HuH-7.5 (cell line): ENCODE measurements around the gene EPB41L2.
"Not testable (repeated sequence)": the region's sequence is repeated elsewhere in the genome, so short reads cannot be mapped to it uniquely, and the experiment has no call there.

Experiments used
- DNase-seq: peaks from one replicate; pipeline ENCODE4 v3.0.0; 2011; ENCODE audit warnings: low spot score

Gene EPB41L2

DNA sequence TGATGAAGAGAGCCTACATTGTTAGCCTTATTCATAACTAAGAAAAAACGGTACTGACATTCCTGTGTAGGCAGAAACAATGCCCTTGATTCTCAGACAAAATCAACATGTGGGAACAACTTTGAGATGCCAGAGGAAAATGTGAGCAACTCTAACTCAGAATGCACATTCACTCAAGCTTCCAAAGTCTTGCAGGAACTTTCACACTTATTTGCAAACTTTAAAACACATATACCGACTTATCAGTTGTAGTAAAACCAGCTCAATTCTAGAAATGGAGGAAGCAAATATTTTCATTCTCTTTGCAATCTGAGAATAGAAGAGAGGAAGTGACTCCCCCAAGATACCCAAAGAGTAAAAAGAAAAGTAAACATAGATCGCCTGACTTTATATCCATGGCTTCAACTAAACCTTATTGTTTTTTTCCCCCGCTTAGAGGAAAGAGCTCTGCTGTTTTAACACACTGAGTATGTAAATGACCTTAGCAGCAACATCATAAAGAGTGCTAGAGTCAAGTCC, 117.6 kb downstream of the EPB41L2 start:
- no peak for DNase-seq

DNA sequence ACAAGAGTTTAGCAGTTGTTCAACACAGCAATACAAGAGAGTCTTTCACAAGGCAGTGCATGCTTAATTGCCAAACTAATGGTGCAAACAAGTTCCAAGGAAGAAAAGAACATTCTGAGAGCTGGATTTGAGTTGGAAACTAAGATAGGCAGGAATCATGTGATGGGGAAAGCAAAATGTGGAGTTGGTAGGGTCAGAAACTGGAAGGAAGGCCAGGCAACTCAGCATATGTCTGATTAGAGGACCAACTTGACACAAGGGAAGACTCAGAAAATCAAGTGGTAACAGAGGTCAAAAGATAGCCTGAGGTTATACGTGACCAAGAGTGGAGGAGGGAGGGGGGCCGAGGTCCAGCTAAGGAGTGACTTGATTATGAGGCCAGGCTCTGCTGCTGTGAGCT, 118.6 kb downstream of the EPB41L2 start:
- DNase-seq = no peak

DNA sequence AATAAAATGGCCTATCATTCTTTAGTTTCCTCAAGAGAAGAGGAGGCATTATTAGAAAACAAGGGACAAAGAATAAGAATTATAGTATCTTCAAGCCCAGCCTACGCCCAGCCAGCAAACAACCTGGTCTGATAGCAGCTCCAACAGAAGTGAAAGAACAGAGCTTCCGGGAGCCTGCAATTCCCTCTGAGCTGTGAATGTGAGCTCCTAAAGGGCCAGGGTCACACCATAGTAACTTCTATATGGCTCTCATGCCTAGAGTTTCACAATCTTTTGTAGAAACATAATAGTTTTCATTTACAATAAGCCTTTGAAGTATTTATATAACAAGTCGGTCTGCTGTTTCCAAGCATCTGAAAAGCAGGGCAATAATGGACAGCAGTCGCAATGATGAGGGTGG, 119.3 kb downstream of the EPB41L2 start:
- no peak for DNase-seq

DNA sequence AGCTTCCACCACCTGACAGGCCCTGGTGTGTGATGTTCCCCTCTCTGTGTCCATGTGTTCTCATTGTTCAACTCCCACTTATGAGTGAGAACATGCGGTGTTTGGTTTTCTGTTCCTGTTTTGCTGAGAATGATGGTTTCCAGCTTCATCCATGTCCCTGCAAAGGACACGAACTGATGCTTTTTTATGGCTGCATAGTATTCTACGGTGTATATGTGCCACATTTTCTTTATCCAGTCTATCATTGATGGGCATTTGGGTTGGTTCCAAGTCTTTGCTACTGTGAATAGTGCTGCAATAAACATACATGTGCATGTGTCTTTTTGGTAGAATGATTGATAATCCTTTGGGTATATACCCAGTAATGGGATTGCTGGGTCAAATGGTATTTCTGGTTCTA, 120.3 kb downstream of the EPB41L2 start:
- DNase-seq = not testable (repeated sequence)

DNA sequence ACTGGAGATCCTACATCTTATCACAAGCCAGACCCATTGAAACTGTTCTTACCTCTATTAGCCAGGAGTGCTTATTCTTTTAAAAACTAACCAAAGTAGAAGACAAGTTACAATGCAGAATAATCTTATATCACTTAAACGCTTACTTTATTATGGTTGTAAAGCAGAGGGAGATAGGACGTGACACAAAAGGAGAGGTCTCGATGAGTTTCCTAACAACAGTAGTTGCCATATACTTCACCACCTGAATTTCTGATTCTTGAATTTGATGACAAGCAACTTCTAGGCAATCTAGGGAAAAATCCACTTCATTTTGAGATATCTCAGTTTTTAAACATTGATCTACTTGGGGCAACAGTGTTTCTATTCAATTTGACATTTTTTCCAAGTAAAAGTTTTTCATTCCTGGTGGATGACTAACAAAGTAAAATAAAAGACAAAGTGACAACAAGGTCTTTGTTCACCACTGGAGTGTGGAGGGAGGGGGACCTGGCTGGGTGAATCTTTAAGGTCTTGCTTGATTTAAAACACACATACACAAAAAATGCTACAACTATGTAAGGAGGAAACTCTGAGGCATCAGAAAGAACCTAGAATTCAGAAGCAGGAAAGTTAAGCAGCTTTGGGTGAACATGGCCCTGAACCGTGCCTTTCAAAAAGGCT, 125.0 kb downstream of the EPB41L2 start:
- DNase-seq = no peak

DNA sequence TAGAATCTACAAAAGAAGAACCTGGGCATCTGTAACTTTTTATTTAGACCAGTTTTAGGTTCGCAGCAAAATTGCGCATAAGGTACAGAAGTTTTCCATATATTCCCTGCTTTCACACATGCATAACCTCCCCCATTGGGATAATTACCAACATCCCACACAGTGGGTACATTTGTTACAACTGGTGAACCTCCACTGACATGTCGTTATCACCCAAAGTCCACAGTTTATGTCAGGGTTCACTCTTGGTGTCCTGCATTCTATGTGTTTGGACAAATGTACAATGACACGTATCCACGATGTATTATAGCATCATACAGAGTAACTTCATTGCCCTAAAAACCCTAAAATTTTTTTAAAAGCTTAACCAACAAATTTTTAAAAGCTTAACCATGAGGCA, 126.1 kb downstream of the EPB41L2 start:
- DNase-seq = no peak

DNA sequence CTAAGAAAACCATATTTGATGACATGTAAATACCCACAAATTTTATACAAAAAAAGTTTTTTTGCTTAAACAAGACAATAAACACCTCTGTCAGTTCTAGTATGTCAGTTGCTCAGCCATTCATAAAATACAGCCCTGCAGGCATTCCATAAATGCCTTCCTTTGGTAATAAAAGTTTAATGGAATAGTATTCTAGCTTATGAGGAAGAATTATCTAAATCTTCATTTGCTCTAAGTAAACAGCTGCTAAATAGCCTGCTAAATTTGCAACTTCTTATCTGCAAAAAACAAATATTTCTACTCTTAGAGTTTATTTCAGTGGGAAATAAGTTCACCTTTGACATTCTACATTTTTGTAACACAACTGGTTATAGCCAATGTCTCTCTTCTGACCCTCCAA, 127.1 kb downstream of the EPB41L2 start:
- DNase-seq = no peak

DNA sequence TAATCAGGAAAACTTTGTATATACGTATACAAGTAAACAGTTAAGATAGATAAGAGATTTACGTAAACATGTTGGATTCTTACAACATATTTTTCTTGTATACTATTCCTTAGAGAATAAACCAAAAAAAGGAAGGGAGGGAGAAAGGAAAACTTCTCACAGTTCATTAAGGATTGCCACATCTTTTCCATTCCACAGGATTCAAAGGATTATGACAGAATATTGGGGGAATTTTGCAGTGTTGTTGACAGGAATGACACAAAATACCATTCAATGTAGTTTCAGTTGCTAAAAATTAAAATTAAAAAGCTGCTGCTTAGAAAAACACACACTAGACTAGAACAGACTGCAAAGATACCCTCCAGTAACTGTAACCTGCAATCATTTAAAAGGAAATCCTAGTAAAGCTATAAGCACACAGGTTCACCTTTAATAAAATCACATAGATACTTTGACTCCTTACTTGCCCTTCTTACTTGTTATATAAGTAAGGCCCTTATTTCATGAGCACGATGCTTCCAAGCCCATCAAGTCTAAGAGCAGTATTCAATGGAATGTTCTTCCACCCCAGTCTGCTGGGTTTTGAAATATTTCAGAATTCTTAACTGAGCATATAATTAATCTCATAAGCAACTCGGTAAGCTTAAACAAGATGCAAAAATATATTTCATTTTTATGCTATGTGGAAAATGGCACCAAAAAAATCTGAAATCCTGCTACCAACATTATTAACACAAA, 128.0 kb downstream of the EPB41L2 start:
- no peak for DNase-seq

DNA sequence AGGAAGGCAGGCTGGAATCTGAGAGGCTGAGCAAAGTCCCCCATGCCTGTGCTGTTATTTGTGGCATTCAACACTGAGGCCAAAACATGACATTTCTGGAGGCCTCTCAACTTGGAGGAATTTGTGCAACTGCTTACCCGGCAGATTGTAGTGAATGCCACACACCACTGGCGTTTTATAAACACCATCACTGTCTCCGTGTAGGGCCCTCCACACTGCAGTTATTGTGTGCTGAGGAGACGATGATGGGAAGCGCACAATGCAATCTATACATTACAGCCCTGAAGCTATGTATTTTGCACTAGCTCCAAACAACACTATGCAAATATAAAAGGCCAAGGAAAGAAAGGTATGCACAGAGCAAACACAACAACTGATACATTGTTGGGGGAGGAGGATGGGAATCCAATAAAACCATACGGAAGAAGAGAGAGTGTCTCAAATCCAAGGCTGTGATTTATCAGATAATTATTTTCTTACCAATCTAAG, 129.3 kb downstream of the EPB41L2 start:
- no peak for DNase-seq

DNA sequence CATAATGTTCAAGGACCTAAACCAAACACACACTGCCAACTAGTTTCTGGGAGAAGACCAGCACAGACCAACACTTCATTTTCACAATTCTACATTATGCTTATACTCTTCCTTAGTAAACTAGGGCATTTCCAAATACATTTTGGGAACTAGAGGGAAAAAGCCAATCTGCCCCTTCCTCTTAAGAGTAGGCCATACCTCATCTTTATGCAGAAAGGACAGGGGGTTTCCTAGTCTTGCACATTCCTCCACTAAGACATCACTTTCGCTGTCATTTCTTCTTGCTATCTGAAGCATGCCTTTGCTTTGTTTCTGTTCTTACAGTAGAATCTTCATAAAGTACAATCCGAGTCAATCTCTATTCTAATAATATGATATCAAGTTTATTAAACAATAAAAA, 130.1 kb downstream of the EPB41L2 start:
- DNase-seq = no peak

DNA sequence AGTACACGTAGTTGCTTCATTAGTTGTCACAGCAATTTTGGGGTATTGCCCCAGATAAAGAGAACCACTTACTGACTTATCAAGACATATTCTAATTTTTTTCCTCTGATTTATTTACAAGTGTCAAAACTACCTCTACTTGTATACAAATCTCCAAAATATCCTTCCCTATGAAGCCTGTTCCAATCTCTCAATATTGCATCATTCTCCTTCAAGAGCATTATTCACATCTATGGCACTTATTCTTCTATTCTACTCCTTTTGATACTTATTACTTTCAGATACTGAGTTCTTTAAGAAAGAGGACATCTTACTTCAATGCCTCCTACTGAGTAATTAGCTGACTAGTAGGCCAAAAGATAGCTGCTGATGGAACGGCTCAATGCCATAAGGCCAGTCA, 130.6 kb downstream of the EPB41L2 start:
- no peak for DNase-seq

DNA sequence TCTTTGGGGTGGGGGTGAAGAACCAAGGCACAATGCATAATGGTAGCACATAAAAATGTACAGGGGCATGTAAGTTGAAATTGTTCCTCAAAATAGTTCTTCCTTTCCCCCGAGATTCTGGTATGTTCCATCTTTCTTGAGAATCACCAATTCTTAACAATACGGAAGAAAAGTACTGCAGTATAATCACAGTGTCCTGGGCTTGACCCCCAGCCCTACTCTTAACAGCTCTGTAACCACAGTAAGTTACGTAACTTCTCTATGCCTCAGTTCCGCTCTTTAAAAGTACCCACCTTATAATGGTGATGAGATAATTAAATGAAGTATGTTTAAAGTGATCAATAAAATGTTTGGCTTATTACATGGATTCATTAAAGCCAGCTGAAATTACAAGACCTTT, 131.4 kb downstream of the EPB41L2 start:
- DNase-seq = no peak

DNA sequence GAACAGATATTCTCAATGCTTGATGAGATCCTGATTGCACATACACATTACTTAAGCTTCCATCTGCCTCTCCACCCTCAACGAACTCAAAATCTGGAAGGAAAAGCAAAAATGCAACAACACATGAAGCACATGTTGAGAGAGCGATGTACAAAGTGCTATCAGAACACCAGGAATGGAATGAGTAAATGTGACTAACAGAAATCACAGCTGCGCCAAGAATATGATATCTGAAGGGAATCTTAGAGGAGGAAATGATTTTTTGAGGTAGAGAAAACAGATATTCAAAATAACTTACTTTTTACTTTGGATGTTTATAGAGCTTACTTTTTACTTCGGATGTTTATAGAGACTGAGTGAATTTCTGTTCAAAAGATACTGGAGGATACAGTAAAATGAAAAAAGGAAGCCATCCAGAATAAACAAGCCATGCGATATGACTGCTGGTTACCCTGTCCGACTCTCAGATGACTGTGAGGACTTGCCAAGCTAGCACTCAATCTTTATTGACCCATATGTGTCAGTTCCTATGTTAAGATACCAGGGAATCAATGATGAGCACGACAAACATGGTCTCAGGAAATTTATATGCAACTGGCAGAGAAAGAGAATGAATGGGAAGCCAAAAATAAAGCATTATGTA, 133.9 kb downstream of the EPB41L2 start:
- no peak for DNase-seq

DNA sequence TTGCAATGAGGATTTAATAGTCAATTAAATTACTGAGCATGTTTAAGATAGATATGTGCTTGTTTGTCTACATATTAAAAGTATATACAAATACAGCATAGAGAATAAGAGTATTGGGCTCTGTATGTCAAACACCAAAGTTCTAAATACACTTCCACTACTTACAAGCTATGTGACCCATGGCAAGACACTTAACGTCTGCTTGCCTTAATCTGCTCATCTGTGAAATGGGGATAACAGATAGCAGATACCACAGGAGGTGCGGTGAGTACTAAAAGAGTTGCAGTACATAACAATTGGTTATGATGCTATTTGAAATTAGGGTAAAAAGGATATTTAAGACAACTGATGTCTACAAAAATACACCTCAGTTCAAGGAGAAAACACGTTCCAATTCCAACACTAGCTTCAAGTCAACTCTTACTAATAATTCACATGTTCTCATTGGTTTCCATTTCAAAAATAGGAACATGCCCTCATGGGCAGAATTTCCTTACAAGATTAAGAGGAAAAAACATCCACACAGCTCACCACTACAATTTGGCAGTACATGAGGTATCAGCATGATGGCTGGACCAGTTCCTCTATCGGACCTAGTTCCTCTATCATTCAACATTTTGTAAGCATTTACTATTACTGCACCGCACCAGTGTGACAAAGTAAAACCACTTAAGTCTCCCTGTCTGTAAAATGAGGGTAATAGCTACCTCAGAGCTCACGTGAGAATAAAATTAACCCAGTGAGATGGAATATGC, 134.7 kb downstream of the EPB41L2 start:
- no peak for DNase-seq

DNA sequence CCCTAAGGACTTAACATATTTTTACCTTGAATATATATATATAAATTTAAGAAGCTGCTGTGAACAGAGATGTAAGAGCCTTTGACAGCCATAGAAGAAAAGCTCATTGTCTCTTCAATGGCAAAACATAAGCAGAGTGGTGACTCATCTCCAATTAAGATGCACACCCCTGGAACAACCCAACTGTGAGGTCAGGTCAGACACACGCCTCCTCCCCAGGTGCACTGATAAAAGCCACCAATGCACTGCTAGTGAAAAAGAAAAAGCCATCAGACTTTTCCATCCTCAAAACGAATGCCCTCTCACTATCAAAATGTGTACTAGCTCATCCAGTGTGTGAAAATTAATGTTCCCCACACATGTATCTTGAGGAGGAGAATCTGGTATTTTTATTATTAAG, 135.7 kb downstream of the EPB41L2 start:
- DNase-seq = no peak

DNA sequence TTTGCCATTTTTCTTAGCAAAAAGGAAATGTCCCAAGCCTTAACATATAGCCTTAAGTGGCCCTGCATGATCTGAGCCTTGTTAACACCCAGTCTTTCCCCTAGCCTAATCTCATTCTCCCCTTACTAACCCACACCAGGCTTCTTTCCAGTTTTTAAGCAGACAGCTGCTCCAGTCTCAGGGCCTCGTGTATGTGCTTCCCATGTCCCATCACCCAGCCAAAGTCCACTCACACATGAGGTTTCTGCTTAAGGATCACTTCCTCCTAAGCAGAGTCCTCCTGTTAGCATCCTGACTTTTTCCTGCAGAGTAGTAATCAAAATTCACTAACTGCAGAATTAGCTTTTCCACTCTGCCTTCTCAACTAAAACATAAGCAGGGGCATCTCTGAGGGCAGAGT, 139.7 kb downstream of the EPB41L2 start:
- DNase-seq = no peak

DNA sequence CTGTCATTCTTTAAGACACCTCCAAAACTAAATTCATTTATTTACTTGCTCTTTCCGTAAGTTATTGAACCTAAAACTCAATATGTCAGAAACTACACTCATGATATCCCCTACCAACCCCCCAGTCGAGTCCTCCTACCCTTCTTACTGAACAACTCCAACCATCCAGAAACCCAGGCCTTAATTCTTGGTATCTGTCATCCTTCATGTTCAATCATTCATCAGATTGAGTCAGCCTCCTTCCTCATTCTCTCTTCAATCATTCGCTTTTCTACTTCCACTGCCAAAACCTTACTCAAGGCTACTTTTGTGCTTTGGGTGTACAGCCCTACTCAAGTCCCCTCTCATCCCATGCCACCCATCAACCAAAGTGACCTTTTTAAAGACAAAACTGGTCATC, 140.1 kb downstream of the EPB41L2 start:
- DNase-seq = no peak

DNA sequence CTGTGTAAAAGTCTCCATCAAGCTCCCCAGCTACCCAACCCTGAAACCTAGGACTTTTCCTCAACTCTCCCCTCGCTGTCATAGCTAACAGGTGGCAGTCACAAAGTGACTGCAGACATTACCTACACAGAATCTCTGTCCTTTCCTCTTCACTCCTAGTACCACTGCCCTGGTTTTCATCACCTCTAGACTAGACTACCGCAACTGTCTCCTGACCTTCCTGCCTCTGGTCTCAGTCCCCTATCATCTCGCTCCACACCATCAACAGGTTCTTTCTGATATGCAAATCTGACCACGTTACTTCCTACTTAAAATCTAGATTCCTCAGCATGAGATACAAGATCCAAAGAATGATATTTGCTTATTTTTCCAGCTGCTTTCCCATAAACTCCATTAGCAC, 142.1 kb downstream of the EPB41L2 start:
- DNase-seq = no peak

DNA sequence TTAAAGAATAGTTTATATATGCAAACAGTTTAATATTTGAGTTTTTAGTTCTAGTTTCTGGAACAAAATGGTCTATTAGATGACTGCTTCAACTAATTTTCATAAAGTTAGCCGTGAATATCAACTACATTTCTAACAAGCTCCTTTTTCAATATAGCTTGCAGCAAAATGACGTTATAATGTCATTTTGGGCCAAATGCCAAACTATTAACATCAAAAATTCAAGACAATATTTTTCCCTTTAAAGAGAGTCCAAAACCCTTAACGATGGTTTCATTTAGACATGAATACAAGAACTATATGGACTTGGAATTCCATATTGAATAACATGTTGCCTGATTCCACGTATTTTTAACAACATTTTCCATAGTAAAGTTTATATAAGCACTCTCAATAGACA, 144.9 kb downstream of the EPB41L2 start:
- DNase-seq = no peak

DNA sequence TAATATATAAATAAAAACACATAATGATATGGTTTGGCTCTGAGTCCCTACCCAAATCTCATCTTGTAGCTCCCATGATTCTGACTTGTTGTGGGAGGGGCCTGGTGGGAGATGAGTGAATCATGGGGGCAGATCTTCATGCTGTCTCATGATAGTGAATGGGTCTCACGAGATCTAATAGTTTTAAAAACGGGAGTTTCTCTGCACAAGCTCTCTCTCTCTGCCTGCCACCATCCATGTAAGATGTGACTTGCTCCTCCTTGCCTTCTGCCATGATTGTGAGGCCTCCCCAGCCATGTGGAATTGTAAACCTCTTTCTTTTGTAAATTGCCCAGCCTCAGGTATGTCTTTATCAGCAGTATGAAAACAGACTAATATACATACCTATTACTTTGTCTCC, 147.4 kb downstream of the EPB41L2 start:
- DNase-seq = not testable (repeated sequence)

DNA sequence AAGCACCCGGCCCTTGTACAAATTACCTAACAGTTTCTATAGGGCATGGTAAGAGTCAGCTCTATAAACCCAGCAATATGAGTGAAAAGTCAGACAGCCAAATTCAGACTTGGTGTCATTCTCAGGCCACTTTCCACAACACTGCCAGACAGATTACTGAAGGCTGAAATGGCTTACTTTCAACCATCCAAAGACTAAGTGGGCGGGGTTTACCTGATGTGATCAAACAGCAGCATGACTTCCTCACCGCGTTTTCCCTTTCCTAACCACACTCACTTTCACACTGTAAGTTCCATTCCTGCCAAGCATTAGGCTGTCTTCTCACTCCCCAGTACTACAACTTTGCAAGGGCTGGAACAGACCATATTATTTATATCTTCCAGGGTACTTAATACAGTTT, 149.9 kb downstream of the EPB41L2 start:
- DNase-seq = no peak

DNA sequence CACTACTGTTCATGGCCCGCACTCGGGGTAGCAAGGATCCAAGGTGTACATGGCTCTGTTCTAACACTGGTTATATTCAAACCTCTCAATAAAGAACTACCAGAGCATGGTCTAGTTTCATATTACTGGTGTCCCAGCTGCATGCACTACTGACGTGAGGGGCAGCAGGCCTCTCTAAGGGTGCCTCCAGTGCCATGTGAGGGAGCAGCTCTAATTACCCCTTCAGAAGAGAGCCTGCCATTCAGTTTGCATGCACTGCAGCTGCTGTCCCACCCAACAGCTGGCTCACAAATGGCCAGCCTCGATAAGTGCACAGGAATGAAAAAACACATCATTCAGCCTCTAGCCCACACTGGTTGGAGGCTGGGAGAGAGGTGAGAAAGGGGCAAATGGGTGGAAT, 150.6 kb downstream of the EPB41L2 start:
- no peak for DNase-seq
